Stomach (tissue), 9 donors: Measurements from ENCODE around the gene CFB. TPM values are rescaled to one million over a fixed set of nuclear protein-coding genes. Genes with fewer than 3 reads are reported as not detected.

Source experiments
- DNase-seq, 2 donors: peaks; one replicate each; pipeline versions ENCODE4 v3.0.0 to v3.0.0-alpha.2; 2013 to 2019
- H3K27ac ChIP-seq, 5 donors: fragments of 200-600 bp in 4 of 5; sonication (generic) in 4 of 5; one replicate each; pipeline ENCODE4 v1.5.1; 2013 to 2019; ENCODE audit warnings: mild to moderate bottlenecking in 1 of 5, moderate library complexity in 1 of 5
- H3K27me3 ChIP-seq, 3 donors: fragments of 200-600 bp; sonication (generic); one replicate each; pipeline ENCODE4 v1.5.1; 2017 to 2019; ENCODE audit warnings: mixed run types in 1 of 3
- H3K36me3 ChIP-seq, 4 donors: fragments of 200-600 bp; sonication (generic); 1 replicate in 3 of 4; 2 replicates in 1 of 4; pipeline ENCODE4 v1.5.1; 2016 to 2019
- H3K4me1 ChIP-seq, 4 donors: fragments of 200-600 bp; sonication (generic); one replicate each; pipeline ENCODE4 v1.5.1; 2016 to 2019
- H3K4me3 ChIP-seq, 4 donors: fragments of 200-600 bp; sonication (generic) in 3 of 4; one replicate each; pipeline ENCODE4 v1.5.1; 2016 to 2019; ENCODE audit warnings: mild to moderate bottlenecking in 1 of 4
- H3K9me3 ChIP-seq, 4 donors: fragments of 200-600 bp; sonication (generic); one replicate each; pipeline ENCODE4 v1.5.1; 2016 to 2019
- CTCF ChIP-seq, 7 experiments: fragments of 450-650 bp in 4 of 7; fragments of 200-600 bp in 3 of 7; sonication (generic) in 3 of 7; IDR thresholded peaks; one replicate each; pipeline ENCODE4 v1.5.1; 2016 to 2019; ENCODE audit warnings: antibody characterized with exemption in 7 of 7, control low read depth in 2 of 7, mild to moderate bottlenecking in 1 of 7
- EP300 ChIP-seq: sonication (generic); formaldehyde crosslinking; IDR thresholded peaks from one replicate; pipeline ENCODE4 v1.6.1; 2017; ENCODE audit warnings: antibody characterized with exemption
- POLR2A ChIP-seq, 4 donors: fragments of 450-650 bp; IDR thresholded peaks; one replicate each; pipeline ENCODE4 v1.6.1; 2016; ENCODE audit warnings: antibody characterized with exemption in 4 of 4, control low read depth in 2 of 4, mild to moderate bottlenecking in 1 of 4, moderate library complexity in 1 of 4
- POLR2AphosphoS5 ChIP-seq, 3 donors: sonication (generic); formaldehyde crosslinking; IDR thresholded peaks; one replicate each; pipeline ENCODE4 v1.6.1; 2016; ENCODE audit warnings: antibody characterized with exemption in 3 of 3
- WGBS, 5 donors: extraction: QIAGEN DNeasy Blood & Tissue Kit in 3 of 5; methylation state at CpG; one replicate each; pipeline versions ENCODE4 v1.1.5 to v1.1.7; 2013 to 2018; 5-methylcytosine and 5-hydroxymethylcytosine counted together
- intact Hi-C: fragments of 100-400 bp; cut with DNase I; formaldehyde crosslinking; loops from one replicate; pipeline ENCODE4 v1.15.1; 2023; ENCODE audit warnings: low total_unique reads
- polyA plus RNA-seq, 3 donors: library from polyadenylated mRNA; stranded (reverse); fragments of 200-250 nt; gene quantifications; one replicate each; pipeline ENCODE4 v1.2.3, GENCODE V29; 2013
- total RNA-seq, 5 donors: library from RNA; depleted of rRNA; stranded (reverse); fragments of >200 nt; gene quantifications; one replicate each; pipeline versions ENCODE4 v1.1.0 to v1.2.3, GENCODE V29; 2014 to 2016
- donor health status: healthy with polysubstance abuse.
- donor health status: Bipolar disorder and iron deficiency.
- donor health status: healthy.

CFB gene
- total and polyA plus RNA-seq, 8 donors = 8.4 to 316 (median 175) TPM

- no peaks in the 10 kb centered on the region for H3K36me3 ChIP-seq
- DNase-seq = no peak
- no peak overlapping the region for H3K27ac ChIP-seq
- H3K4me3 ChIP-seq = no peak overlapping the region
- 79 to 90% (median 84%) methylated on average over 8 of the region's 8 CpGs for WGBS, 5 donors
- intact Hi-C loops = no loop called here
- TF ChIP-seq EP300 (no peak), CTCF (IDR thresholded peaks at IDR 0.05) (no peak), POLR2A (IDR thresholded peaks at IDR 0.05) (no peak), POLR2AphosphoS5 (IDR thresholded peaks at IDR 0.05) (no peak)
- no peaks in the 10 kb centered on the region for H3K9me3 ChIP-seq
- peaks cover 0 to 11% (median 5%) of the 10 kb centered on the region in 4 donors for H3K4me1 ChIP-seq
- H3K27me3 ChIP-seq = no peaks in the 10 kb centered on the region
These were observed 27.7 kb upstream of the CFB start for GRCh38 chr6:31918069-31918720.

GRCh38 chr6:31919624-31920303 lies 26.1 kb upstream of the CFB start:
- WGBS, 5 donors = 44 to 72% (median 50%) methylated on average over 6 of the region's 6 CpGs
- DNase-seq = no peak

GRCh38 chr6:31920811-31921210 lies 25.1 kb upstream of the CFB start:
- H3K4me1 ChIP-seq = peaks cover 0 to 11% (median 5%) of the 10 kb centered on the region in 4 donors
- WGBS, 5 donors = 35 to 58% (median 49%) methylated on average over 2 of the region's 2 CpGs
- H3K27ac ChIP-seq = no peak overlapping the region
- intact Hi-C loops = no loop called here
- no peaks in the 10 kb centered on the region for H3K36me3 ChIP-seq
- no peak overlapping the region for H3K4me3 ChIP-seq
- peak in 1 of 2 donors; percentile 65 for DNase-seq
- no peaks in the 10 kb centered on the region for H3K27me3 ChIP-seq
- TF ChIP-seq POLR2AphosphoS5 (IDR thresholded peaks at IDR 0.05) (peak in 1 of 3 donors; percentile 14), POLR2A (IDR thresholded peaks at IDR 0.05) (no peak)
- H3K9me3 ChIP-seq = no peaks in the 10 kb centered on the region

More at GRCh38 chr6:31919624-31920303, 26.1 kb upstream of the CFB start:
- Histone ChIP-seq H3K4me1 (peaks cover 0 to 11% (median 5%) of the 10 kb centered on the region in 4 donors), H3K36me3 (no peaks in the 10 kb centered on the region), H3K27ac (no peak overlapping the region), H3K9me3 (no peaks in the 10 kb centered on the region), H3K27me3 (no peaks in the 10 kb centered on the region), H3K4me3 (no peak overlapping the region)
- TF ChIP-seq CTCF (IDR thresholded peaks at IDR 0.05) (no peak), POLR2AphosphoS5 (IDR thresholded peaks at IDR 0.05) (no peak), POLR2A (IDR thresholded peaks at IDR 0.05) (no peak), EP300 (no peak)
- intact Hi-C loops = no loop called here

GRCh38 chr6:31922942-31923341 lies 23.0 kb upstream of the CFB start:
- peak; percentile 32 to 50 for DNase-seq
- no peak for TF ChIP-seq CTCF (IDR thresholded peaks at IDR 0.05)
- TF ChIP-seq EP300 = no peak
- TF ChIP-seq POLR2AphosphoS5 (IDR thresholded peaks at IDR 0.05) = no peak
- no peak for TF ChIP-seq POLR2A (IDR thresholded peaks at IDR 0.05)
- WGBS, 5 donors = 7 to 17% (median 12%) methylated on average over 5 of the region's 5 CpGs
- no peak overlapping the region for H3K27ac ChIP-seq
- H3K4me3 ChIP-seq = no peak overlapping the region
- H3K4me1 ChIP-seq = peaks cover 0 to 11% (median 5%) of the 10 kb centered on the region in 4 donors
- intact Hi-C loops = no loop called here
- no peaks in the 10 kb centered on the region for H3K36me3 ChIP-seq
- no peaks in the 10 kb centered on the region for H3K9me3 ChIP-seq
- H3K27me3 ChIP-seq = no peaks in the 10 kb centered on the region
